ENCODE data around the gene CCNQ. TPM values are rescaled to one million over a fixed set of nuclear protein-coding genes. Genes with fewer than 3 reads are reported as not detected.

CCNQ gene
- total RNA-seq, 4 donors from 2014 or later: 26.0 to 42.6 (median 31.0) TPM

- no peak for DNase-seq (ENCODE audit: low spot score)
- ATAC-seq (ENCODE audit: low FRiP score): no peak
- TF ChIP-seq, protein P1, sequence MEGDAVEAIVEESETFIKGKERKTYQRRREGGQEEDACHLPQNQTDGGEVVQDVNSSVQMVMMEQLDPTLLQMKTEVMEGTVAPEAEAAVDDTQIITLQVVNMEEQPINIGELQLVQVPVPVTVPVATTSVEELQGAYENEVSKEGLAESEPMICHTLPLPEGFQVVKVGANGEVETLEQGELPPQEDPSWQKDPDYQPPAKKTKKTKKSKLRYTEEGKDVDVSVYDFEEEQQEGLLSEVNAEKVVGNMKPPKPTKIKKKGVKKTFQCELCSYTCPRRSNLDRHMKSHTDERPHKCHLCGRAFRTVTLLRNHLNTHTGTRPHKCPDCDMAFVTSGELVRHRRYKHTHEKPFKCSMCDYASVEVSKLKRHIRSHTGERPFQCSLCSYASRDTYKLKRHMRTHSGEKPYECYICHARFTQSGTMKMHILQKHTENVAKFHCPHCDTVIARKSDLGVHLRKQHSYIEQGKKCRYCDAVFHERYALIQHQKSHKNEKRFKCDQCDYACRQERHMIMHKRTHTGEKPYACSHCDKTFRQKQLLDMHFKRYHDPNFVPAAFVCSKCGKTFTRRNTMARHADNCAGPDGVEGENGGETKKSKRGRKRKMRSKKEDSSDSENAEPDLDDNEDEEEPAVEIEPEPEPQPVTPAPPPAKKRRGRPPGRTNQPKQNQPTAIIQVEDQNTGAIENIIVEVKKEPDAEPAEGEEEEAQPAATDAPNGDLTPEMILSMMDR (IDR thresholded peaks at IDR 0.05): no peak
Measured at GRCh38 chrX:153631346-153631745, 32.4 kb upstream of the CCNQ start.

- ATAC-seq (ENCODE audit: low FRiP score) (no peak), DNase-seq (ENCODE audit: low spot score) (no peak)
- TF ChIP-seq, protein P1 (IDR thresholded peaks at IDR 0.05): no peak
Measured at GRCh38 chrX:153628665-153629064, 29.7 kb upstream of the CCNQ start.

- no peak for DNase-seq (ENCODE audit: low spot score)
- TF ChIP-seq, protein P1 (IDR thresholded peaks at IDR 0.05): no peak
- ATAC-seq (ENCODE audit: low FRiP score): no peak
Measured at GRCh38 chrX:153628129-153628528, 29.2 kb upstream of the CCNQ start.

DNA sequence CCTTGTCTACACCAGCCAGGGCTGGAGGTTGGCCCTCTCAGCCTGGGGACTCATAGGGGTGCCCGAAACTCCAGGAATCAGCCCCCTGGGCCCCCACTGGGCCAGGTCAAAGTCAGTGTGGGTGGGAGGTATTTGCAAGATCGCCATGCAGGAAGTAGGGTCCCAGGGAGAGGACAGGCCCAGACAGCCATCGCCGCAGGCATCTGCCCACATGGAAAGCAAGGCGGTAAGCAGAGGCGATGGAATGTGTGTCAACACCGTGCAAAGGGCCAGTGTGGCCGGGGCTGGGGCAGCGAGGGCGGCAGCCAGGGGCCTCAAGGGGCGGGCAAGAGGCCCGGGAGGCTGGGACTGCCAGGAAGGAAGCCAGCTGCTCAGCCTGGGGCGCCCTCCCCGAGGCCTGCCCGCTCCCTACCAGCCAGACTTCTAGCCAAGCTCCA lies 28.8 kb upstream of the CCNQ start:
- no peak for ATAC-seq (ENCODE audit: low FRiP score)
- no peak for DNase-seq (ENCODE audit: low spot score)
- TF ChIP-seq, protein P1 (IDR thresholded peaks at IDR 0.05): no peak

- TF ChIP-seq, protein P1 (IDR thresholded peaks at IDR 0.05): no peak
- ATAC-seq (ENCODE audit: low FRiP score) (no peak), DNase-seq (ENCODE audit: low spot score) (no peak)
Measured at GRCh38 chrX:153626863-153627674, 28.1 kb upstream of the CCNQ start.

- no peak for DNase-seq (ENCODE audit: low spot score)
- no peak for ATAC-seq (ENCODE audit: low FRiP score)
- TF ChIP-seq, protein P1 (IDR thresholded peaks at IDR 0.05): no peak
Measured at GRCh38 chrX:153626025-153626633, 27.2 kb upstream of the CCNQ start.

All from omental fat pad (tissue), 4 donors.